Activated T-cell treated with anti-CD3 and anti-CD28 coated beads for 4 hours (primary cell): ENCODE data around the gene FHIT.
"Not testable (repeated sequence)": the region's sequence is repeated elsewhere in the genome, so short reads cannot be mapped to it uniquely, and the experiment has no call there.

Experiments
- DNase-seq: peaks from one replicate; pipeline ENCODE4 v3.0.0-alpha.2; 2020

Gene FHIT

DNA sequence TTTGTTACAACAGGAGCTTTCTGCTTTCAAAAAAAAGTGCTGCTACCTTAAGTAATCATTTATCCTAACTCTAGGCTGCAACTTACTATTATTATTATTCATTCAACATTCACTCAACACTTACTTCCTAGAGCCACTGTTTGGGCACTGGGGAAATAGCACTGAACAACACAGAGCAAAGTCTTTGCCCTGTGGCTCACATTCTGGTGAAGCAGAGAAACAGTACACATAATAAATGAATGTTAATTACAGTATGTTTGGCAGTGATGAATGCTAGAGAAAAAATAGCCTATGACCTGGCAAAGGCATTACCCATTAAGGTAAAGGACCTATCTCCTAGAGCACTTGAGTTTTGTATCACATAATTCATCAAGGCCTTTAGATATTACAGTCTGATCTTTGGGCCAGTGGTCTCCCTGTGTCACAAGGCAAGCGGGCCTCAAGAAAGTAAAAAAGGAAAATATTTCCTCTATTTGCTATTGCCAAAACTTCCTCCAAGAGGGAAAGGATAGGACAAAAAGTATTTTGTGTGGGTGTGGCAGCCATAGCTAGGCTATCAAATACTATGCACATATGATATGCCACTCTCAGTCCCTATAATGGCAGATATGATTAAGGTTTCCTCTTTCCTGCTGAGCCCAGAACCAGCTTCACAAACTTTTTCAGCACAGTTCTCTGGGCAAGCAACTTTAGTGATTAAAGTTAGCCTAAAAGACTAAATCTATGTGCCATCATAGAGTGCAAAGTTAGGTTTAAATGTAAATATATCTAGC is 142.8 kb downstream of the FHIT start:
- DNase-seq: no peak

DNA sequence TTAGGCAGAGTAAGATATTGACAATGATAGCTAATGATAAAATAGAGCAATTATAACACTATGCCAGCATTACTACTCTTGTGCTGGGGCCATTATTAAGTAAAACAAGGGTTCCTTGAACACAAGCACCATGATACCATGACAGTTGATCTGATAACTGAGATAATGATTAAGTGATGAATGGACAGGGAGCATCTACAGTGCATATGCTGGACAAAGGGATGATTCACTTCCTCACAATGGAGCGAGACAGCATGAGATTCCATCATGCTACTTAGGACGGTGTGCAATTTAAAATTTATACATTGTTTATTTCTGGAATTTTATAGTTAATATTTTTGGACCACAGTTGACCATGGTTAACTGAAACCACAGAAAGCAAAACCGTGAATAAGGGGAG is 156.6 kb downstream of the FHIT start:
- DNase-seq: no peak

DNA sequence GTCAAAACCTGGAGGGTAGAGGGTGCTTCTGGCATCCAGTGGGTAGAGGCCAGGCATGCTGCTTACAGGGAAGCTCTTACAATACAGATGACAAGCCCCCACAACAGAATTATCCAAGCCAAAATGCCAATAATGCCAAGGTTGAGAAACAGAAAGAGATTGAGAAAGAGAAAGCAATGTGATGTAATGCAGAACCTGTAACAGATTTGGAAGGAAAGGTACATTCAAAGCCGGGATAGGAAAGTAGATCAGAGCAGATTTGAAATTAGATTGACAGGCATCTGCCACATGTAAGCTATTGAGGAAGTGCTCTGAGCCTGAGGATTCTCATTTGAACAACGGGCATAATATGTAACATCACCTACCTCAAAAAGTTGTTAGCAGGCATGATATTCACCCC is 157.9 kb downstream of the FHIT start:
- no peak for DNase-seq

DNA sequence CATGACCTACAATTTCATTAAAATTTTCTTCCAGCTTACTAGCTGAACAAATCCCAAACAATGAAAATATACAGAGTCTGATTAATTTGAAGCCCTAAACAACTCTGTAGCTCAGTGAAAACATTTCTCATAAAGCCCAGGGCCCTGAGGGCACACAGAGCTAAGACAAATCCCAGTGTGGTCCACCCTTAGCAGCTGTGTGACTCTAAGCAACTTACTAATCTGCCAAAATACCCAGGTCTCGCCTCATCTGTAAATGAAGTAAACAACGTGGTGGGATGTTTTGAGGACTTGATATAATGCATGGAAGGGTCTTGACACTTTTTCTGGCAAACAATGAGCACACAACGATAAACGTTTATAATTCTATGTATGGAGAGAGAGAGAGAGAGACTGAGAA is 158.4 kb downstream of the FHIT start:
- no peak for DNase-seq

DNA sequence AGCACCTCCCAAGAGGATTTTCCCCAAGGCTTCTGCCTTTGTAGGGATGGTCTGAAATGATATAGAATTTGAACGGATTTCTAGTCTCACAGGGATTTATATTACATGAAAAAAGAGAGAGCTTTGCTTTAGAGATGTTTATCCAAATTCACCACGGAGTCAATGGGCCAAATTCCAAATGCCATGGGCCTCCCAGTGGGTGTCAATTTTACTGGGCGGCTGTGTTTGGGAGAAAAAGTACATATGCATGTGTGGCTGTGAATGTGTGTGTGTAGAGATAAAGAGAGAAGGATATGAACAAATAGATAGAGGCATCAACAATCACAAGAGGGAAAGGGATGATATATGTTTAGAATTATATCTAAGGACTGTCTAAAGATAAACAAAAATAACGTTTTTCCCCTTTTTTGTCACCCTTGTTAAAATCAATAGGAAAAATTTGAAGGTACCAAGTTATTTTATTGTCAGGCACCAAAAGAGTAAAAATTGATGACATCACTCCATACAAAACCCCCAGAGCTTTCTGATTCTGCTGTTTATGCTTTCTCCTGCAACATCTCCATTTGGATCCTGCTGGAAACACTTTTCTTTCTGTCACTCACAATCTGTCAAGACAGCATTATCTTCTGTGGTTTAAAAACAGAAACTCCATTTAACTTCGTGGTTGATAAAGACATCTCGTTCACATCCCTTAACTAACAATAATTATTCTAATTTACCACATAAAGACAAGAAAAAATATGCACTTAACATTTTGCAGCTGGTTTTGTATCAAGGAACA is 160.7 kb downstream of the FHIT start:
- DNase-seq: no peak

DNA sequence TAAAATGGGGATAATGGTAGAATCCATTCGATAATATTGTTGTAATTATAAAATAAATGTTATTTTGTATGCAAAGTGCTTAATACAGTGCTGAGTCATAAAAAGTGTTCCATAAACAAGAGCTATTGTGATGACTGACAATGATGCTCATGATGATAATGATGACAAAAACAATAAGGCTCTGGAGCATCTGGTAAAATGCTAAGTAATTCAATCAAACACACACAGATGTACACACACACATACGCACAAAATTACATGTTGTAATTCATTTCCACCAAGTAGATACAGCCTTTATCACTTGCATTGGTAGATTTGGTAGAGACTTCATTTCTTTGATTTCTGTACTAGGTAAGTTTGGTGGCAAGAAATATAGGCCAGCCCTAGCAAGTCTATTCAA is 163.8 kb downstream of the FHIT start:
- no peak for DNase-seq

DNA sequence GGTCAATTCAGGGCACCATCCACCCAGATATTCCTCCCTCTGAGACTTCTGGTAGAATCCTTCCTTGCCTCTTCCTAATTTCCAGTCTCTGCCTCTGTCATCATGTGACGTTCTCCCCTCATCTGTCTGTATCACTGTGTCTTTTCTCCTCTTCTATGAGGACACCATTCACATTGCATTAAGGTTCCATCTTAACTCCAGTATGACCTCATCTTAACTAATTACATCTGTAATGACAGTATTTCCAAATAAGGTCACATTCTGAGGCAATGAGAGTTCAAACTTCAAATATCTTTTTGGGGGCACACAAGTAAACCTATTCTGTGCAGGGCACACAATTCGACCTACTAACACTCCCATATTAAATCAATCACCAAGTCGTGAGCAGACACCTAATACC is 169.7 kb downstream of the FHIT start:
- DNase-seq: no peak

DNA sequence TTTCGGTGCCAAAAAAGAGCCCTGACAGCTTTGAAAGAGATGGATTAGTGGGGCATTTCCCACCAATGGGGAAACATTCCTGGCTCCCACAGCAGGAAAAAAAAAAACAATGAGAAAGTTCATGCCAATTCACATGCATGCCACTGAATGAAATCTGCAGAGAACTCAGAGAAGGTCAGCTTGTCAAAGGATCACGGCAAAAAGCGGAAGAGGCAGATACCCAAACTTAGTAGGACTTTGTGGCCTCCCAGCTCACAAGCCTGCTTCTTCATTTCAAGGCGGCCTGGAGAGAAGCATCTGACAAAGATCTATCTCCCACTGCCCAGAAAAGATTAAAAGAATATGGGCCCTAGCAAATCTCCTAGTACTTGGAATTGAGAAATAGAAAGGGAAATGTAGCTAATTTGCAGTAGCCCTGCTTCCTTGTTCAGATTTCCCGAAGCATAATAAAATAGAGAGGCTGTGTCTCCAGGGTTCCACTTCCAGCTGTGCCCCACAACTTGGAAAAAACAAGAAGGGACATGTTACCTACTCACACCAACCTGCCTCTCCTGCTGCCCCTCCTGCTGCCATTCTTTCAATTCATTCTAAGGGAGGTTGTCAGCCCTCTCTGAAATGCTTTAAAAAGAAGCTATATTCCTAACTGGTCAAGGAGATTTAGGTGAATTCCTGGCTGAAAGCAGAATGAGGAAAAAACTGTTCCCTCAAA is 170.4 kb downstream of the FHIT start:
- DNase-seq: no peak

DNA sequence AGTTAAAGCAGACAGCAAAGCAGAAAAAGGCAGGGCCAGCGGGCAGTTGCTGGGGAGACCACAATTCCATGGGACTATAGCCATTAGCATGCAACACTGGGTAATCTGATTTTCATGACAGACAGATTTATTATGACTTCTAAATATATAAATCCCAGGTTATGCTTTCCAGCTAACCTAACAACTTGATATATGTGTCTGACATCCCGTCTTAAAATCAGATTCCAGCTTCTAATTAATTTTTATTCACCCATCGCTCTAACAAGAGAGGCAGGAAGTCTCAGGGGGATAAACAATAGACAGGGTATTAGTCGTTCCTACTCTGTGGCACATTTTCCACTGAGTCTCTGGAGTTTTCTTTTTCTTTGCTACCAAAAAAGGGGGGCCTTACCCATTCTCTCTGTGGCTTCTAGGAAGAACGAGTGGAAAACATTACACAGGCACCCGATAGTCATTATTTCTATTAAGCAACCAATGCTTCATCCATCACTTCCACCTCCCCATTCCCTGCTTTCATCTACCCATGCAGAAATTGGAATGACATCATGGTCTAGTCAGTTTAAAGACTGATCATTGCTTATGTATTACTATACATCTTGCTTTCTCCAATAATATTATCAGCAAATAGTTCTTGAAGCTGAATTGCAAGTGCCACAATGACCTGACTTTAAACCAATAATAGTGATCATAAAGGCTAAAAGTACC is 173.1 kb downstream of the FHIT start:
- DNase-seq: no peak

DNA sequence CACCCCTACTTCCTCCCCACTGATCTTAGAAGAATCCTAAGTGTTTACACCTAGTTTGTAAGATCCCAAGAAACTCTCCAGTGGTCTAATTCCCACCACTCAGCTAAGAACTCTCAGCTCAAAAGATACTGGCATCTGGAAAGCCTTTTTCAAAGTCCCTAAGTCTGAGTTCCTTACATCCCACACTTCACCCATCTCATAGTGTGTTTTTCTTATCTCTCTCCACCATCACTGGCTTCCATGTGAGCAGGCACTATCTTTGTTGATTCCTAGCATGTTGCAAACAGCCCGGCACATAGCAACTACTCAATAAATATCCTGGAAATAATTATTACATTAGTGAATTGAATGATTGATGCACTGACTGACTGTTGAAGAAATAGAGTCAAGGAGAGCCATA is 173.7 kb downstream of the FHIT start:
- no peak for DNase-seq

DNA sequence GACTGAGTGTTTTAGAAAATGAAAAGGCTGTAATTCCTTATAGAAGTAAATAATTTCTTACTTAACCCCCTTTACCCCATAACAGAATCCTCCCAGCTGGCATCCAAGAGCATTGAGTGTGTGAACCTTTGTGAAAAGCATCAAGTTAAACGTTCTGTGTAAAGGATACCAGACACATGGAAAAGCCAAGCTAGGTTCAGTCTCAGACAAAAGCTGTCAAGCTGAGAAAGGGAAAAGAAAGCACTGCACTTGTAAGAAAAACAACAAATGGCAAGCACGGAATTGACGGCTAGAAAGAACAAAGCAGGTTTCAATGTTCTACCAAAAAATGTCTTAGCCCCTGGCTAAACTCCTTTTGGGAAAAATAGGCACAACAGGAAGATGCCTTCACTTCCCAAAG is 176.5 kb downstream of the FHIT start:
- no peak for DNase-seq

DNA sequence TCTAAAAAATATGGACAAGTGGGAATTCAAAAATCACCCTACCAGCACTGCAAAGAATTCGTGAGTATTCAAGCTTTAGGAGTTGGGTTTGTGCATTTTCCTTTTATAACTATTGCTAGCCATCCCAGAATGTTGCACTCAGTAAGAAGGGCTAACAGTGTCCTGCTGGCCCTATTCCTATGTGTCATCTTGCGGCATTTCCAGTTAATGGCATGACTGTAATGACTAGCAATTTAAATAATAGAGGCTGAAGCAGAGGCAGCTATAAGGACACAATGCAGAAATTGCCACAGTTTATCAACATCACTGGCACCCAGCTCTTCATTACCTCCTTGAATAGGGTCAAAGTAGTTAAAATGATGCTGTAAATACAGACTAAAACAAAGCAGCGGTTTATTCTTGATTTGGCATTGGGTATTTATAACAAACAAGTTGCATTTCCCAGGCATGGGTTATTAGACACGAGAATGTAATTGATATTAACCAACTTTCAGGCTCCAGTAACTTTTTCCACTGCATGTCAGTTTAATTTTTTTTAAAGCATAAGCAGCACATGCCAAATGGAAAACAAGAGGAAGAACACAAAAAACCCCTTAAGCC is 177.6 kb downstream of the FHIT start:
- DNase-seq: no peak

DNA sequence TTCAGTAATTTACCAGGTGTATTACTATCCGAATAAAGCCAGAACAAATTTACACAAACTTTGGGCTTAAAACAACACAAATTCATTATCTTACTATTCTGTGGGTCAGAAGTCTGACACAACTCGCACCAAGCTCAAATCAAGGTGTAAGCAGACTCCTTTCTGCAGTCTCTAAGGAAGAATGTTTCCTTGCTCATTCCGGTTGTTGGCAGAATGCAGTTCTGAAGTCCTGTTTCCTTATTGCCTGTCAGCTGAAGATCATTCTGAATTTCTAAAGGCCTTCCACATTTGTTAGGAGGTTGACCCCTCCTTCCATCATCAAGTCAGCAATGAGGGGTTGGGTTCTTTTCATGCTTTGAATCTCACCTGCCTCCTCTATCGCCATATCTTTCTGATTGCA is 183.2 kb downstream of the FHIT start:
- DNase-seq: no peak

DNA sequence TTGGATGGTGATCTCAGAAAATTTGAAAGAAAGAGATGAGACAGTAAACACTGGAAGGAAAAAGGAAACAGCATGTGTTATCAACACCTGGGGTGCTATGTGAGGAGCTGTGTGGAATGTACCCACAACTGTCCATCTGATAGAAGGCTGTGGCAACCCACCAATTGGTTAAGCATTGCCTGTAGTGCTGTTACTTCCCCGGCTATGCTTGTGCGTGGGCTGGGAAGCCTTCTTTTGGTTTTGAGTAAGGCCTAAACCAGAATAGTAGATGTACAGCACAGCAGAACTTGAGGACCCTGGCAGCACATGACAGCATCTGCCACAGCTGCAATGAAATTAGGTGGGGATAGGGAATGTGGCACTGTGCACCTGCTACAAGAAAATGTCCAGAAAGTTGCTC is 184.5 kb downstream of the FHIT start:
- DNase-seq: no peak

DNA sequence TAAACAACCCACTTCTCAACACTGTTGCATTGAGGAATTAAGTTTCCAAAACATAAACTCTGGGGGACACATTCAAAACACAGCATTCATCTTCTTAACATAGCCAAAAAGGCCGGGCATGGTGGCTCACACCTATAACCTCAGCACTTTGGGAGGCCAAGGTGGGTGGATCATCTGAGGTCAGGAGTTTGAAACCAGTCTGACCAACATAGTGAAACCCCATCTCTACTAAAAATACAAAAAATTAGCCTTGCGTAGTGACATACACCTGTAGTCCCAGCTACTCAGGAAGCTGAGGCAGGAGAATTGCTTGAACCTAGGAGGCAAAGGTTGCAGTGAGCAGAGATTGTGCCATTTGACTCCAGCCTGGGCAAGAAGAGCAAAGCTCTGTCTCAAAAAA is 185.0 kb downstream of the FHIT start:
- DNase-seq: not testable (repeated sequence)

DNA sequence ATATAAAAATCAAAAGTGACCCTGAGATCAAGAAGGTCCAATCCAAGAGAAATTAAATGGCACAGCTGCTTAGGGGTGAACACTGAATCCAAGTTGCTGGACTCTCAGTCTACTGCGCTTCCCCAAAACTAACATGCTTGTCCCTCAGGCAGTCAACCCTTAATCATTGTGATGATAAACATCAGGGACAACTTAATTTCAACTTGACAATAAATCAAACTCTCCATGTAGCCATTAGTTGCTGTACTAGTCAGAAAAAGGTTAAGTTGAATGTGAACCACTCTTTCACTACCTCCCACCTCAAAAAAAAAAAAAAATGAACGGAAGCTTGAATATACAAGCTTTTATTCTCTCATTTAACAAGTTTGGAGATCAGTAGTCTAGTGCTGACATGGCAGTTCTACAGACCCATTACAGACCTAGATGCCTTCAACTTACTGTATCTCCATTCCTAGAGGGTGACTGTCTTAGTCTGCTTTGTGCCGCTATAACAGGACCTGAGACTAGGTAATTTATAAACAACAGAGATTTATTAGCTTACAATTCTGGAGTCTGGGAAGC is 185.7 kb downstream of the FHIT start:
- DNase-seq: no peak

DNA sequence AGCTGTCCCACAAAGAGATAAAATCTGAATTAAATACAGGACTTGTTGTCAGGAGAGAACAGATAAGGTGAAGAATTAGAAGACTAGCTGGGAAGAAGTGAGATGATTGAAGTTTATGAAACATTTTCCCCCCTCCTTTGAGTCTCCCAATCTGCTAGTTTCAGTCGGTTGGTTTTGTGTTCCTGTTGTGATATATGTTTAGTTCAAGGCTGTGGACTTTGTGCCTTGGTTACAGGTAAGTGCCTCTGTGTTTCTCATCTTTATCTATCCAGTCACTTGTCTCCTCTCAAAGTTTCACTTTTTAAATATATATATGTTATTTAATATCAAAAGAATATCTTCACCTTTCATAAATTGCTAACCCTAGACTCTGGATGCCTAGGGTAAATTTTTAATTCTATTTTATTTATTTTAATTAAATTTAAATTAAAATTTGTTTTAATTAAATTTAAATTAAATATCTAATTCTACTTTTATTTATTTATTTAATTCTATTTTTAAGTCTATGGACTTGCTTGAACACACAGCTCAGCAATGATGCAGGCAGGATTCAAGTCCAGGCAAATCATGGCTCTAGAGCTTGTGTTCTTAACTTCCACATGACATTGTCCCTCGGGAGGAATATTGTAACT is 190.0 kb downstream of the FHIT start:
- DNase-seq: no peak

DNA sequence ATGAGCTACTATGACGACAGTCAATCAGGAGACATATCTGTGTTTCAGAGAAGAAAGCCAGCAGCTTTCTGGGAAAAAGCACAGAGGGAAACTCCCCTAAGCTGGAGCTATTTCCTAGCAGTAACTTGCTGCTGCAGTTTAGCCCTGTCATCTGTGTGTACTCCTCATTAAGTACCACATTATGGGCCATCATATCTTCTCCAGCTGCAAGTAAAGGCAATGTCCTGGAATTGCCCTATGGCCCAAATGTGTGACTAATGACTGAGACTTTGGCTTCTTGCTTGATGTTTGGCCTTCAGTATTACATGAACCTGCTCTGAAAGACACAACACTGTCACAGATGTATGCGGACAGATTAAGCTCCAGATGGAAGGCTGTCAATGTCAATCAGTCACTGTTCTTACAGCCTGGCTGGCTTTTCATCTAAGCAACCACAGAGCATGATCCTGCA is 190.8 kb downstream of the FHIT start:
- DNase-seq: no peak

DNA sequence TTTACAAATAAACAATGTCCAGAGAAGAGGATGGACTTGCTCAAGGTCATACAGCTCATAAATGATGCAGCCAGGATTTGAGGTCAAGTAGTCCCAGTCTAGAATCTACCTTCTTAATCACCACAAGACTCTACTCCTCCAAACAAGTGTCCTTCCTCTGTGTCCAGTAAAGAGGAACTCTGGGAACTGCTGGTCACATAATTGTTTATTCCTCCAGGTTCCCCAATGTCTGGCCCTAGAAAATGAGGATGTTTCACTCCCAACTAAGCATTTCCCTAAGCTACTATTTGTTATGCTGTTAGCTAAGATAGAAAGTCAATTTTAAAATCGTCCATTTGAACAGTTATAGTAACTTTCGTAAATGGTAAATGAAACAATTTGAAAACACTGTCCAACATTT is 192.4 kb downstream of the FHIT start:
- no peak for DNase-seq

DNA sequence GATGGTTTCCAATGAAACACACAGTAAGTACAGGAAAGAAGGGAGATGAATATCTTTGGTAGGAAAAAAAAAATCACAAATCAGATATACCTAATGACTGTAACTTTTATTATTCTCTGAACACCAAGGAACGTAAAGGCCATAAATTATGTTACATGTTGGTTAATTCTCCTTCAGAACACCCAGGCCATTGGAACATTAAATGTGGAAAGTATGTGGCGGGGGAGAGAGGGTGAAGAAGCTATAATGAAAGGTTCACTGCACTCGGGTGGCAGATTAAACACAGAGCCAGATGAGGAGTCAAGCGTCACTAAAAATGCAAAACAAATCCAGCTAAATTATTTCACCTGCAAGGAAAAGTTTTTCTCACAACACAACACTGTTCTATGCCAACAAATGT is 193.8 kb downstream of the FHIT start:
- no peak for DNase-seq

DNA sequence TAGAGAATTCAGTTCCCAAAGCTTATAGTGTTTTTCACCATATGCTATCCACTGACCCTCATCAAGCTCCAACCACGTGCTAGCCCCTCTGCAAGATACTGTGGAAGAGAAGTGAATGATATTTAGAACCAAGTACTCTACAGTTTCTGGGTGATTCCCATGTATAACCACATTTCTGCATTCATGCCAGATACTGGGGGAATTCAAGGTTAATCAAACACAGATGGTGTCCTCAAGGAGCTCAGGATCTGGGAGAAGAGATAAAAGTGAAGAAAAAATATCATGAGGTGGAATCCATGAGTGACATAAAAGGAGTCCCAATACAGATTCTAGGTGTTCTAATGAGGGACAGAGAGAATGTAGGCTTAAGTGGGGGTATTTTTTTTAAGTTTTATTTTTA is 195.8 kb downstream of the FHIT start:
- DNase-seq: no peak
